ENCODE measurements around the gene ZNF385A. TPM values are rescaled to one million over a fixed set of nuclear protein-coding genes. Genes with fewer than 3 reads are reported as not detected.

ZNF385A gene
- total and polyA plus RNA-seq, 2 experiments from 2014 or later: 10.9 to 21.7 TPM

GRCh38 chr12:54432815-54433164 is 48.3 kb upstream of the ZNF385A start (continued):
- no peak for TF ChIP-seq CTCF (conservative IDR thresholded peaks at IDR 0.05; ENCODE audit: low read depth in 2 of 2)
- no peak for TF ChIP-seq ZNF331 (CRISPR knock-in tag; IDR thresholded peaks at IDR 0.05; ENCODE audit: low read depth)
- no peak for TF ChIP-seq ETS1 (IDR thresholded peaks at IDR 0.05)
- no peak for TF ChIP-seq JUNB (IDR thresholded peaks at IDR 0.05; ENCODE audit: unreplicated experiment)
- no peak for TF ChIP-seq NANOG (IDR thresholded peaks at IDR 0.05; ENCODE audit: borderline replicate concordance)
- TF ChIP-seq ZNF114 (CRISPR knock-in tag; IDR thresholded peaks at IDR 0.05): no peak
- no peak for TF ChIP-seq EZH2 (IDR thresholded peaks at IDR 0.05; ENCODE audit: low read depth, unreplicated experiment)

GRCh38 chr12:54431911-54432814 is 47.6 kb upstream of the ZNF385A start:
- Histone ChIP-seq H3K27ac (ENCODE audit: low read depth) (no peak overlapping the region), H3K4me3 (peak overlapping the region; percentile 6; the same call in 1 of the 2 replicates), H3K79me2 (replicated peaks; ENCODE audit: insufficient read depth) (no peaks in the 10 kb centered on the region), H4K20me1 (replicated peaks; ENCODE audit: insufficient read depth) (no peaks in the 10 kb centered on the region), H2AFZ (peak overlapping the region; percentile 11; the same call in 1 of the 2 replicates), H3K4me2 (peak overlapping the region; percentile 15), H3K4me1 (ENCODE audit: insufficient read depth) (peaks cover 33% of the 10 kb centered on the region), H3K9me2 (ENCODE audit: insufficient read depth) (no peaks in the 10 kb centered on the region), H3K36me3 (ENCODE audit: insufficient read depth) (no peaks in the 10 kb centered on the region), H3K27me3 (ENCODE audit: insufficient read depth) (peaks cover 18% of the 10 kb centered on the region; the same call in 1 of the 2 replicates), H3F3A (replicated peaks; ENCODE audit: low read depth) (no peaks in the 10 kb centered on the region; the same call in 1 of the 2 replicates)
- peak overlapping the region; percentile 7 for H3K4me3 Mint-ChIP-seq
- no peaks in the 10 kb centered on the region for H3K9me3 Mint-ChIP-seq
- no peak overlapping the region for H3K27ac Mint-ChIP-seq
- H3K4me1 Mint-ChIP-seq: peaks cover 44% of the 10 kb centered on the region
- H3K36me3 Mint-ChIP-seq (ENCODE audit: low read depth): no peaks in the 10 kb centered on the region
- no peak for TF ChIP-seq NANOG (IDR thresholded peaks at IDR 0.05; ENCODE audit: borderline replicate concordance)
- 0 out of 4 replicates have a peak, but pooled peaks of 1 of the 2 experiments have one; percentile 16 for TF ChIP-seq CTCF (conservative IDR thresholded peaks at IDR 0.05; ENCODE audit: low read depth in 2 of 2)
- peak; percentile 55 for ATAC-seq
- peaks cover 25% of the 10 kb centered on the region for H3K27me3 Mint-ChIP-seq (ENCODE audit: insufficient read depth, low read depth, poor library complexity)
- peak; percentile 83 for DNase-seq (ENCODE audit: low spot score)
